MCF 10A (cell line): Measurements from ENCODE around the gene REP15. TPM values are rescaled to one million over a fixed set of nuclear protein-coding genes. Genes with fewer than 3 reads are reported as not detected.

Experiments
- BruUV-seq: library from RNA; stranded (reverse); fragments of 400-500 nt; replicated peaks from 2 replicates; lab custom pipeline; 2021; lab: Mats Ljungman, UMichigan
- CTCF ChIA-PET: fragments of 300-600 bp; sonication (Branson Sonifier 250); formaldehyde crosslinking; extraction: SDS; loops from one replicate; lab custom pipeline; 2021; ENCODE audit warnings: antibody characterized with exemption, inconsistent platforms; lab: Yijun Ruan, JAX
- POLR2A ChIA-PET: fragments of 300-600, 350-650 bp; sonication (Branson Sonifier 250); formaldehyde crosslinking; extraction: SDS; loops from one replicate; lab custom pipeline; 2020; ENCODE audit warnings: antibody characterized with exemption, inconsistent platforms; lab: Yijun Ruan, JAX
- DNase-seq: peaks from one replicate; pipeline ENCODE4 v3.0.0-alpha.2; 2018; ENCODE audit not compliant: unreplicated experiment
- H3K27ac Mint-ChIP-seq: one replicate; pipeline ENCODE4 v1.8.0; 2022; ENCODE audit warnings: mild to moderate bottlenecking, low read depth, mixed read lengths; ENCODE audit not compliant: unreplicated experiment
- H3K27me3 Mint-ChIP-seq: one replicate; pipeline ENCODE4 v1.8.0; 2022; ENCODE audit warnings: mixed read lengths; ENCODE audit not compliant: insufficient read depth, unreplicated experiment
- H3K36me3 Mint-ChIP-seq: one replicate; pipeline ENCODE4 v1.8.0; 2022; ENCODE audit warnings: mild to moderate bottlenecking, moderate library complexity, mixed read lengths; ENCODE audit not compliant: insufficient read depth, unreplicated experiment
- H3K4me1 Mint-ChIP-seq: one replicate; pipeline ENCODE4 v1.8.0; 2022; ENCODE audit warnings: mixed read lengths; ENCODE audit not compliant: insufficient read depth, unreplicated experiment
- H3K4me3 Mint-ChIP-seq: one replicate; pipeline ENCODE4 v1.8.0; 2022; ENCODE audit warnings: mild to moderate bottlenecking, moderate library complexity, mixed read lengths; ENCODE audit not compliant: unreplicated experiment
- H3K9me3 Mint-ChIP-seq: one replicate; pipeline ENCODE4 v1.8.0; 2022; ENCODE audit warnings: mixed read lengths; ENCODE audit not compliant: unreplicated experiment
- intact Hi-C: fragments of 100-400 bp; cut with micrococcal nuclease; formaldehyde crosslinking; loops from 2 replicates; pipeline ENCODE4 v1.14.1; 2022
- total RNA-seq: library from RNA; stranded (reverse); gene quantifications from 2 replicates; pipeline ENCODE4 v1.2.3, GENCODE V29; 2022
- TF ChIP-seq, protein P1 (sequence below): fragments of 200-600 bp; IDR thresholded peaks from one replicate; pipeline ENCODE4 v1.8.0; 2022; ENCODE audit warnings: antibody characterized with exemption, mild to moderate bottlenecking; ENCODE audit not compliant: unreplicated experiment

Gene REP15
- total RNA-seq, 1 experiment from 2014 or later: 0.86 TPM

DNA sequence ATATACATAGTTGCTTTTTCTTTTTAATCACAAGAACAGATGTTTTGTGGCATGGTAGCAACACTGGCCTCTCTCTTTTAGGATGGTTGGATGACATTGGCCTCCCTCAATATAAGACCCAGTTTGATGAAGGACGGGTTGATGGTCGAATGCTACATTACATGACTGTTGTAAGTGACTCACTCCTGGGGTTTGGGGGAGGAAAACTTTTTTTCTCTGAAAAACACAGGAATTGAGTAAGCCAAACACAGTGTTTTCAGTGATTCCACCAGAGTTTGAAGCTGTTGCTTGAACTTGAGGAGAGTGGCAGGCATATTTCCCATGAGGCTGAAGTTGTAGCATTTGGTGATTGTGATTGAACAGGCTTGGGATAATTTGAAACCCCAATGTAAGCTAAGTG lies 13.7 kb upstream of the REP15 start:
- H3K36me3 Mint-ChIP-seq: peaks cover 73% of the 10 kb centered on the region
- H3K9me3 Mint-ChIP-seq: no peaks in the 10 kb centered on the region
- no peak overlapping the region for H3K4me3 Mint-ChIP-seq
- H3K27ac Mint-ChIP-seq: no peak overlapping the region
- no peak for DNase-seq
- ChIA-PET POLR2A (interaction anchor here (0.6 kb wide), 1 partner anchor 261 kb away, joined by 3 read pairs; no protein-coding TSS in a partner anchor), CTCF (interaction anchor here (2.5 kb wide), 1 partner anchor 21 kb away, joined by 6 read pairs; no protein-coding TSS in a partner anchor)
- intact Hi-C loops: no loop called here
- TF ChIP-seq, protein P1, sequence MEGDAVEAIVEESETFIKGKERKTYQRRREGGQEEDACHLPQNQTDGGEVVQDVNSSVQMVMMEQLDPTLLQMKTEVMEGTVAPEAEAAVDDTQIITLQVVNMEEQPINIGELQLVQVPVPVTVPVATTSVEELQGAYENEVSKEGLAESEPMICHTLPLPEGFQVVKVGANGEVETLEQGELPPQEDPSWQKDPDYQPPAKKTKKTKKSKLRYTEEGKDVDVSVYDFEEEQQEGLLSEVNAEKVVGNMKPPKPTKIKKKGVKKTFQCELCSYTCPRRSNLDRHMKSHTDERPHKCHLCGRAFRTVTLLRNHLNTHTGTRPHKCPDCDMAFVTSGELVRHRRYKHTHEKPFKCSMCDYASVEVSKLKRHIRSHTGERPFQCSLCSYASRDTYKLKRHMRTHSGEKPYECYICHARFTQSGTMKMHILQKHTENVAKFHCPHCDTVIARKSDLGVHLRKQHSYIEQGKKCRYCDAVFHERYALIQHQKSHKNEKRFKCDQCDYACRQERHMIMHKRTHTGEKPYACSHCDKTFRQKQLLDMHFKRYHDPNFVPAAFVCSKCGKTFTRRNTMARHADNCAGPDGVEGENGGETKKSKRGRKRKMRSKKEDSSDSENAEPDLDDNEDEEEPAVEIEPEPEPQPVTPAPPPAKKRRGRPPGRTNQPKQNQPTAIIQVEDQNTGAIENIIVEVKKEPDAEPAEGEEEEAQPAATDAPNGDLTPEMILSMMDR: no peak
- H3K27me3 Mint-ChIP-seq: no peaks in the 10 kb centered on the region
- BruUV-seq: no TSS peak
- no peaks in the 10 kb centered on the region for H3K4me1 Mint-ChIP-seq

DNA sequence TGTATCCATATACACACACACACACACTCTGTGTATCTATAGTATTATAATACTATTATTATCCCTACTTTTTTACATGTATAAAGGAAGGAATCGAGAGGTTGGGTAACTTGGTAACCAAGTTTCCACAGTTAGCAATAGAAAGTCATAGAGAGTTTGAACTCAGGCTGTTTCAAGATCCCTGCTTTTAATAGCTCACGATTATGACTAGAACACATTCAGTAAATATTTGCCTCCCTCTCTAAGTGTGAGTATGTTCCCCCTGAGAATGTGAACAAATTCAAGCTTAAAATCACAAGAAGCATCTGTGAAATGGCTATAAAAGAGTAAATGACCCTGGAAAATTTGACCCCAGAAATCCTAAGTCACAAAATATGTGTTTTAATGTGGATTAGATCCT lies 11.0 kb upstream of the REP15 start:
- Mint-ChIP-seq H3K27me3 (no peaks in the 10 kb centered on the region), H3K36me3 (peaks cover 73% of the 10 kb centered on the region), H3K27ac (no peak overlapping the region), H3K4me3 (no peak overlapping the region), H3K4me1 (no peaks in the 10 kb centered on the region), H3K9me3 (no peaks in the 10 kb centered on the region)
- no TSS peak for BruUV-seq
- intact Hi-C loops: no loop called here
- CTCF ChIA-PET: interaction anchor here (1.2 kb wide), 1 partner anchor 18 kb away, joined by 4 read pairs; no protein-coding TSS in a partner anchor
- DNase-seq: no peak
- POLR2A ChIA-PET: no interaction called here
- TF ChIP-seq, protein P1: no peak

DNA sequence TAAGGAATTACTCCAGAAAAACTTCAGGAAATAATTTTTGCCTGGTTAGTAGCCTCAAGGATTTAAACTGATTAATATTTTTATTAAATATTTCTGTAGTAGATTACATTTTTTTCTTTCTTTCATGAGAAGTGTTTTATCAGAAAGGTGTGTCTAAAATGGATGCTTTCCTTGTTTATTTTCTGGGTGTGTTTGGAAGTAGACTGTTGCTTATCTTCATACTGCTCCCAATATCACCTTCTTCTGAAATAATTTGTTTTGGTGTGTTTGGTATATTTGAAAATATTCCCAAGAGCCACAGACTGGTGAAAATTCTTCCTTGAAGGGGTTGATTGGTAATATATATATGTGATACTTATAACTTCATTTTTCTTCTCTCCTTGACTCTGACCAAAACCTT lies 10.1 kb upstream of the REP15 start:
- Mint-ChIP-seq H3K27me3 (no peaks in the 10 kb centered on the region), H3K9me3 (no peaks in the 10 kb centered on the region), H3K36me3 (peaks cover 75% of the 10 kb centered on the region), H3K4me3 (no peak overlapping the region), H3K4me1 (no peaks in the 10 kb centered on the region), H3K27ac (no peak overlapping the region)
- BruUV-seq: no TSS peak
- no peak for DNase-seq
- TF ChIP-seq, protein P1: no peak
- ChIA-PET POLR2A (no interaction called here), CTCF (no interaction called here)
- intact Hi-C loops: no loop called here

DNA sequence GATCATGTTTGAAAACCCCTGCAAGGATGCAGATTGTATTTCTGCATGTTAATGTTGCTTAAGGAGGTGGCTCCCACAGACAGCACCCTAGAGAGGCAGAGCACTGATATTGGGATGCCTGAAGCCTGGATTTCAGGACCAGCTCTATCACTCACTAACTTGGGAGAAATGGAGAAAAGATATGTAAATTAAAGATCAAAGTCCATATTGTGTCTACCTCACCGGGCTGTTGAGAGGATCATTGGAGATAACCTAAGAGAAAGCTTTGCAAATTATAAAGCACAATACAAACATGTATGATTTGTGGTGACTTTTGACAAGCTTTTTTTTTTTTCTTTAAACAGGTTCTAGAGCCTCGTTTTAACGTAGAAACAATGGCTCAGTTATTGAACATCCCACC lies 7.6 kb upstream of the REP15 start:
- BruUV-seq: no TSS peak
- no peak for DNase-seq
- CTCF ChIA-PET: interaction anchor here (0.6 to 2.5 kb wide), 4 partner anchors 9 to 270 kb away, joined by 3 to 18 read pairs (median 4); no protein-coding TSS in a partner anchor
- intact Hi-C loops: no loop called here
- no peaks in the 10 kb centered on the region for H3K9me3 Mint-ChIP-seq
- H3K4me3 Mint-ChIP-seq: no peak overlapping the region
- no peak overlapping the region for H3K27ac Mint-ChIP-seq
- no peaks in the 10 kb centered on the region for H3K27me3 Mint-ChIP-seq
- POLR2A ChIA-PET: interaction anchor here (1.2 kb wide), 1 partner anchor 9 kb away, joined by 13 read pairs; no protein-coding TSS in a partner anchor
- no peaks in the 10 kb centered on the region for H3K4me1 Mint-ChIP-seq
- TF ChIP-seq, protein P1: no peak
- peaks cover 66% of the 10 kb centered on the region for H3K36me3 Mint-ChIP-seq
